ENCODE measurements around the gene ARAP2. TPM values are rescaled to one million over a fixed set of nuclear protein-coding genes. Genes with fewer than 3 reads are reported as not detected.

Gene ARAP2
- total RNA-seq, 1 experiment from 2014 or later, result 5.5 TPM

- Histone ChIP-seq H3K9me3 (ENCODE audit: control insufficient read depth, insufficient read depth, low read depth, low read length) (no peaks in the 10 kb centered on the region), H3K27me3 (ENCODE audit: control insufficient read depth, insufficient read depth, low read length) (no peaks in the 10 kb centered on the region), H3K27ac (ENCODE audit: low read length) (no peak overlapping the region), H3K36me3 (ENCODE audit: control insufficient read depth, insufficient read depth, low read length) (no peaks in the 10 kb centered on the region), H3K4me3 (ENCODE audit: low read depth in 2 of 2, low read length in 2 of 2) (no peak overlapping the region), H3K4me1 (ENCODE audit: control insufficient read depth, insufficient read depth, low read length) (no peaks in the 10 kb centered on the region)
- no peak for ATAC-seq
- no peak for DNase-seq (ENCODE audit: low read depth, low spot score)
- POLR2A ChIA-PET, result no interaction called here
- no TSS peak for BruUV-seq (replicated peaks)
- in situ Hi-C loops (cut with HindIII; ENCODE audit: low pct_unique_long_range_greater_than_20kb, low sequenced_read_pairs), result no loop called here
- intact Hi-C loops (cut with micrococcal nuclease; ENCODE audit: unreplicated experiment), result no loop called here
- CTCF ChIA-PET, result no interaction called here
- no peak for TF ChIP-seq CTCF (IDR thresholded peaks at IDR 0.05)
- no peak for TF ChIP-seq POLR2AphosphoS5 (IDR thresholded peaks at IDR 0.05; ENCODE audit: low read depth, low read length)
- no peak for TF ChIP-seq TCF7L2 (IDR thresholded peaks at IDR 0.05; ENCODE audit: low read depth, low read length)
- no peak for TF ChIP-seq REST (IDR thresholded peaks at IDR 0.05; ENCODE audit: insufficient read depth in 1 of 2, low read depth in 2 of 2, low read length in 1 of 2)
- no peak for TF ChIP-seq SIN3A (IDR thresholded peaks at IDR 0.05; ENCODE audit: borderline replicate concordance, insufficient read depth, low read depth, low read length)
Measured at GRCh38 chr4:36207831-36208520, 36.3 kb downstream of the ARAP2 start.

- Histone ChIP-seq H3K9me3 (ENCODE audit: control insufficient read depth, insufficient read depth, low read depth, low read length) (no peaks in the 10 kb centered on the region), H3K27ac (ENCODE audit: low read length) (no peak overlapping the region), H3K4me1 (ENCODE audit: control insufficient read depth, insufficient read depth, low read length) (no peaks in the 10 kb centered on the region), H3K27me3 (ENCODE audit: control insufficient read depth, insufficient read depth, low read length) (no peaks in the 10 kb centered on the region), H3K36me3 (ENCODE audit: control insufficient read depth, insufficient read depth, low read length) (no peaks in the 10 kb centered on the region), H3K4me3 (ENCODE audit: low read depth in 2 of 2, low read length in 2 of 2) (no peak overlapping the region)
- POLR2A ChIA-PET, result no interaction called here
- in situ Hi-C loops (cut with HindIII; ENCODE audit: low pct_unique_long_range_greater_than_20kb, low sequenced_read_pairs) (no loop called here), intact Hi-C loops (cut with micrococcal nuclease; ENCODE audit: unreplicated experiment) (no loop called here)
- BruUV-seq (replicated peaks), result no TSS peak
- DNase-seq (ENCODE audit: low read depth, low spot score), result no peak
- no peak for TF ChIP-seq REST (IDR thresholded peaks at IDR 0.05; ENCODE audit: insufficient read depth in 1 of 2, low read depth in 2 of 2, low read length in 1 of 2)
- no peak for TF ChIP-seq TCF7L2 (IDR thresholded peaks at IDR 0.05; ENCODE audit: low read depth, low read length)
- no peak for TF ChIP-seq POLR2AphosphoS5 (IDR thresholded peaks at IDR 0.05; ENCODE audit: low read depth, low read length)
- no peak for TF ChIP-seq CTCF (IDR thresholded peaks at IDR 0.05)
- no peak for TF ChIP-seq SIN3A (IDR thresholded peaks at IDR 0.05; ENCODE audit: borderline replicate concordance, insufficient read depth, low read depth, low read length)
- CTCF ChIA-PET, result no interaction called here
- no peak for ATAC-seq
Measured at GRCh38 chr4:36207367-36207766, 36.9 kb downstream of the ARAP2 start.

Data from Panc1 (cell line).